ENCODE results near the gene SKI. TPM values are rescaled to one million over a fixed set of nuclear protein-coding genes. Genes with fewer than 3 reads are reported as not detected.

Gene SKI
- total and polyA plus RNA-seq, 2 of the 4 experiments (the other 2 are of a cell fraction) = 2.3 to 20.1 TPM

DNA sequence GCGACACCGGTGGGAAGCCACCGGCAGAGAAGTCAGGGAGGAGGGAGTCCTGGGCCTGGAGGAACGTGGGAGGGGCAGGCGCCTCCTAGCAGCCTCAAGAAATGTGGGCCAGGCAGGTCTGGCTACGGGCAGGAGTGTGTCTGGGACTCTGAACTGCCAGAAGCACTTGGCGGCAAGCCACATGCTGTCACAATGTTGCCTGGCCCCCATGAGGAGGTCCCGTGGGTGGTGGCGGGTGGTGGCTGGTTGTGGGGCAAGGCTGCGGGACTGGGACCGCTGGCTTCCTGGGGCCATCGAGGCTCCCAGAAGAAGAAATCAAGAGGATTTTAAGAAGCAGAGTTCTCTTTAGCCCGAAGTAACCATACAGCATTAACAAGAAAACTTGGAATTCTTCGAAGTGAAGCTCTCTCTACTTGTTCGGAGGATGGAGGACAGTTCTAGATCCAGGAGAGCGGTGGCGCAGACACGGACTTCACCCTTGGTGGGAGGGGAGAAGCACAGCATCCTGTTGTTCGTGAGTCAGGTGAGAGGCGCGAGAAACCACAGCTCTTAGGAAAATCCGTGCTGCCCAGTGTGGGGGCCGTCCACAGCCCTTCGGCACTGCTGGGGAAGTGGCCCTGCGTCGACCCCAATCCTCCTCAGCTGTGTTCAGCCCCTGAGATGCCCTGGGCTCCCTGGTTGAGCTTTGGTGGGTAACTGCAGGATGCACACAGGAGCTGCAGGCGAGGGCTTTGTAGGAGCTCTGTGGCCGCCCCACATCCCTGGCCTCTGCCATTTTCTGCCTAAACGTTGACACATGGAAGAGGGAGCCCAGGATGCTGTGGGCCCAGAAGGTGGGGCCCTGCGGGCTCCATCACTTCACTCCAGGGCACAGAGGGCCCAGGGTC, 12.4 kb downstream of the SKI start:
- Histone ChIP-seq H2BK15ac (ENCODE audit: low read depth, low read length) (no peak overlapping the region), H3K27me3 (ENCODE audit: control insufficient read depth, insufficient read depth, low read length) (no peaks in the 10 kb centered on the region), H3K18ac (ENCODE audit: low read depth, low read length) (no peak overlapping the region), H2AFZ (replicated peaks; ENCODE audit: low read length, poor library complexity) (no peak overlapping the region), H2BK120ac (ENCODE audit: low read depth, low read length) (no peak overlapping the region), H4K20me1 (ENCODE audit: insufficient read depth, low read length) (peaks cover 99% of the 10 kb centered on the region), H3K14ac (replicated peaks; ENCODE audit: low read depth, low read length) (no peak overlapping the region), H3K4me3 (ENCODE audit: insufficient read depth, low read depth, low read length) (no peak overlapping the region), H3K4me2 (ENCODE audit: low read depth, low read length) (no peak overlapping the region), H2BK20ac (ENCODE audit: low read depth, low read length) (no peak overlapping the region), H3K9ac (ENCODE audit: low read depth, low read length) (no peak overlapping the region), H3K79me1 (ENCODE audit: low read depth in 1 of 2, low read length in 2 of 2) (peaks cover 0 to 64% of the 10 kb centered on the region in 2 experiments; a peak in 2 of 4 replicates), H3K9me1 (ENCODE audit: insufficient read depth, low read length) (peaks cover 45% of the 10 kb centered on the region), H3K4ac (ENCODE audit: low read depth, low read length) (no peak overlapping the region), H2AK9ac (replicated peaks; ENCODE audit: low read depth, low read length, poor library complexity) (peak overlapping the region; percentile 0), H4K5ac (ENCODE audit: low read depth, low read length) (no peak overlapping the region), H3K9me3 (ENCODE audit: control insufficient read depth, insufficient read depth, low read length) (no peaks in the 10 kb centered on the region), H3K4me1 (ENCODE audit: control insufficient read depth, insufficient read depth, low read length) (peaks cover 43% of the 10 kb centered on the region), H4K91ac (ENCODE audit: insufficient read depth, low read depth, low read length) (no peak overlapping the region), H3K56ac (ENCODE audit: extremely low read depth, insufficient read depth, low read length) (no peak overlapping the region), H2AK5ac (ENCODE audit: low read depth, low read length) (peak overlapping the region; percentile 30; the same call in 1 of the 2 replicates), H2BK5ac (ENCODE audit: low read depth, low read length, poor library complexity, severe bottlenecking) (no peak overlapping the region), H3K23ac (ENCODE audit: low read depth, low read length) (no peak overlapping the region), H3K27ac (ENCODE audit: insufficient read depth, low read length) (no peak overlapping the region), H4K8ac (ENCODE audit: low read depth in 2 of 2, low read length in 2 of 2) (no peak overlapping the region), H3K36me3 (ENCODE audit: control insufficient read depth, insufficient read depth, low read length) (peaks cover 18% of the 10 kb centered on the region; the same call in 1 of the 2 replicates)
- CTCF ChIA-PET = interaction anchor here (0.7 kb wide), 1 partner anchor 38 kb away, joined by 5 read pairs; no protein-coding TSS in a partner anchor
- in situ Hi-C loops (cut with MboI; ENCODE audit: low sequenced_read_pairs) = no loop called here
- intact Hi-C loops (cut with micrococcal nuclease) = no loop called here
- POLR2A ChIA-PET (ENCODE audit: unreplicated experiment) = no interaction called here
- BruUV-seq (replicated peaks) = no TSS peak
- dilution Hi-C loops (cut with HindIII; ENCODE audit: low sequenced_read_pairs, unreplicated experiment) = no loop called here
- 80% methylated on average over 9 of the region's 30 CpGs; no CpG with 5 or more reads in 1 of the 2 experiments for WGBS, 2 experiments (ENCODE audit: extremely low coverage in 2 of 2, insufficient read length in 1 of 2)
- TF ChIP-seq RAD21 (IDR thresholded peaks at IDR 0.05; ENCODE audit: low read length) (no peak), RFX5 (IDR thresholded peaks at IDR 0.05; ENCODE audit: low read depth, low read length) (no peak), MAZ (IDR thresholded peaks at IDR 0.05; ENCODE audit: borderline replicate concordance, low read depth, low read length) (peak; percentile 17; the same call in 1 of the 2 replicates), CEBPB (IDR thresholded peaks at IDR 0.05; ENCODE audit: low read depth, low read length) (no peak), BHLHE40 (IDR thresholded peaks at IDR 0.05; ENCODE audit: low read depth, low read length) (no peak)
- ATAC-seq (ENCODE audit: low read depth) (peak; percentile 40), DNase-seq (peak; percentile 29)
